ENCODE results near the gene TRIM8. TPM values are rescaled to one million over a fixed set of nuclear protein-coding genes. Genes with fewer than 3 reads are reported as not detected.

Gene TRIM8
- total RNA-seq, 3 donors from 2014 or later = 65.5 to 89.9 (median 71.3) TPM

GRCh38 chr10:102701796-102702195, 57.5 kb downstream of the TRIM8 start:
- intact Hi-C loops (cut with DNase I, micrococcal nuclease) = no loop called here
- H3K9me3 ChIP-seq = no peaks in the 10 kb centered on the region
- TF ChIP-seq, protein P1, sequence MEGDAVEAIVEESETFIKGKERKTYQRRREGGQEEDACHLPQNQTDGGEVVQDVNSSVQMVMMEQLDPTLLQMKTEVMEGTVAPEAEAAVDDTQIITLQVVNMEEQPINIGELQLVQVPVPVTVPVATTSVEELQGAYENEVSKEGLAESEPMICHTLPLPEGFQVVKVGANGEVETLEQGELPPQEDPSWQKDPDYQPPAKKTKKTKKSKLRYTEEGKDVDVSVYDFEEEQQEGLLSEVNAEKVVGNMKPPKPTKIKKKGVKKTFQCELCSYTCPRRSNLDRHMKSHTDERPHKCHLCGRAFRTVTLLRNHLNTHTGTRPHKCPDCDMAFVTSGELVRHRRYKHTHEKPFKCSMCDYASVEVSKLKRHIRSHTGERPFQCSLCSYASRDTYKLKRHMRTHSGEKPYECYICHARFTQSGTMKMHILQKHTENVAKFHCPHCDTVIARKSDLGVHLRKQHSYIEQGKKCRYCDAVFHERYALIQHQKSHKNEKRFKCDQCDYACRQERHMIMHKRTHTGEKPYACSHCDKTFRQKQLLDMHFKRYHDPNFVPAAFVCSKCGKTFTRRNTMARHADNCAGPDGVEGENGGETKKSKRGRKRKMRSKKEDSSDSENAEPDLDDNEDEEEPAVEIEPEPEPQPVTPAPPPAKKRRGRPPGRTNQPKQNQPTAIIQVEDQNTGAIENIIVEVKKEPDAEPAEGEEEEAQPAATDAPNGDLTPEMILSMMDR (IDR thresholded peaks at IDR 0.05) = no peak
- no peaks in the 10 kb centered on the region for H3K4me1 ChIP-seq (ENCODE audit: low read depth)
- H3K4me3 ChIP-seq = no peak overlapping the region
- ATAC-seq = no peak
- H3K36me3 ChIP-seq (ENCODE audit: low read depth) = no peaks in the 10 kb centered on the region
- DNase-seq = no peak

DNA sequence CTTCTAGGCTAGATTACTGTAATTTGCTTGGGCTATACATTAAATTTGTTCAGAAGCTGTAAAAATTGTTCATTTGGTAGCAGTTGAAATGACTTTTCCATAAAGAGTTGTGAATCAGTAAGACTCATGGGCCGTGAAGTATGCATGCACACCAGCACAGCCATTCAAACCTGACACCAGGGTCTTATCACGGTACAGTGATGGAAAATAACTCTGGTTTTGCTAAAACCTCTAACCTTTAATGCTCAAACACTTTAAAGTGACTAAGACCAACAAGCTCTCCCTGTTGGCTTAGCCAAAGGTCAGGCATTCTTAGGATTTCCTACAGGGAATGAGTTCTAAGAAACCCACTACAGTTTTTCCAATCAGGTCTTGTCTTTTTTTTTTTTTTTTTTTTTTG, 58.5 kb downstream of the TRIM8 start:
- intact Hi-C loops (cut with DNase I, micrococcal nuclease) = no loop called here
- TF ChIP-seq, protein P1 (IDR thresholded peaks at IDR 0.05) = no peak
- H3K36me3 ChIP-seq (ENCODE audit: low read depth) = no peaks in the 10 kb centered on the region
- no peaks in the 10 kb centered on the region for H3K9me3 ChIP-seq
- DNase-seq (no peak), ATAC-seq (no peak)
- H3K4me3 ChIP-seq = no peak overlapping the region
- H3K4me1 ChIP-seq (ENCODE audit: low read depth) = no peaks in the 10 kb centered on the region

- DNase-seq = no peak
- no peak for ATAC-seq
- intact Hi-C loops (cut with DNase I, micrococcal nuclease) = no loop called here
- Histone ChIP-seq H3K4me1 (ENCODE audit: low read depth) (no peaks in the 10 kb centered on the region), H3K4me3 (no peak overlapping the region), H3K36me3 (ENCODE audit: low read depth) (no peaks in the 10 kb centered on the region), H3K9me3 (no peaks in the 10 kb centered on the region)
- TF ChIP-seq, protein P1 (IDR thresholded peaks at IDR 0.05) = no peak
Observed at GRCh38 chr10:102704915-102705314, 60.6 kb downstream of the TRIM8 start.

- no peak for ATAC-seq
- H3K4me3 ChIP-seq = no peak overlapping the region
- DNase-seq = no peak
- TF ChIP-seq, protein P1 (IDR thresholded peaks at IDR 0.05) = no peak
- H3K9me3 ChIP-seq = no peaks in the 10 kb centered on the region
- no peaks in the 10 kb centered on the region for H3K36me3 ChIP-seq (ENCODE audit: low read depth)
- intact Hi-C loops (cut with DNase I, micrococcal nuclease) = no loop called here
- H3K4me1 ChIP-seq (ENCODE audit: low read depth) = no peaks in the 10 kb centered on the region
Observed at GRCh38 chr10:102705531-102705930, 61.3 kb downstream of the TRIM8 start.

Other genes with a start within 250 kb of the TRIM8 start
- 10 to 100 TPM; 26.9 to 72.2 (median 29.0) TPM for gene NFKB2, start 248.8 kb upstream of the TRIM8 start, total RNA-seq
- 100 to 1,000 TPM in 1 of 3 donors, 10 to 100 TPM in 1, 1 to 10 TPM in 1; 8.2 to 228 (median 11.4) TPM for gene PSD, start 225.7 kb upstream of the TRIM8 start, total RNA-seq
- gene FBXL15, start 223.6 kb upstream of the TRIM8 start, total RNA-seq = 10 to 100 TPM; 18.3 to 27.7 (median 20.5) TPM
- 10 to 100 TPM; 26.6 to 51.9 (median 29.2) TPM for gene CUEDC2, start 211.9 kb upstream of the TRIM8 start, total RNA-seq
- gene C10orf95, start 192.9 kb upstream of the TRIM8 start, total RNA-seq = 1 to 10 TPM in 2 of 3 donors, under 1 TPM in 1; 0.41 to 2.3 (median 2.0) TPM
- 100 to 1,000 TPM in 1 of 3 donors, 10 to 100 TPM in 2; 70.6 to 121 (median 77.7) TPM for gene ACTR1A, start 141.8 kb upstream of the TRIM8 start, total RNA-seq
- gene SUFU, start 140.5 kb upstream of the TRIM8 start, total RNA-seq = 10 to 100 TPM in 1 of 3 donors, 1 to 10 TPM in 2; 9.0 to 13.9 (median 9.5) TPM
- 10 to 100 TPM in 1 of 3 donors, 1 to 10 TPM in 2; 2.4 to 11.2 (median 4.4) TPM for gene ARL3, start 69.9 kb downstream of the TRIM8 start, total RNA-seq
- 10 to 100 TPM in 2 of 3 donors, 1 to 10 TPM in 1; 6.9 to 19.1 (median 14.2) TPM for gene SFXN2, start 70.2 kb downstream of the TRIM8 start, total RNA-seq
- 10 to 100 TPM; 38.9 to 61.3 (median 51.0) TPM for gene WBP1L, start 99.5 kb downstream of the TRIM8 start, total RNA-seq
- gene CYP17A1, start 192.9 kb downstream of the TRIM8 start, total RNA-seq = under 1 TPM in 1 of 3 donors, not detected in 2; 0.96 TPM
- gene BORCS7, start 209.8 kb downstream of the TRIM8 start, total RNA-seq = 10 to 100 TPM; 17.1 to 18.6 (median 18.4) TPM
- gene AS3MT, start 225.0 kb downstream of the TRIM8 start, total RNA-seq = 1 to 10 TPM in 1 of 3 donors, under 1 TPM in 1, not detected in 1; 0.27 to 1.6 TPM

Measured in mucosa of descending colon (tissue), 3 donors.